Right lobe of liver (tissue), 4 donors: Measurements from ENCODE around the gene DYSF.

Source experiments
- POLR2A ChIP-seq: fragments of 450-650 bp; IDR thresholded peaks from one replicate; pipeline ENCODE4 v1.6.1; 2017; ENCODE audit warnings: antibody characterized with exemption, mild to moderate bottlenecking
- TF ChIP-seq, protein P1 (sequence below), 4 donors: fragments of 200-600 bp in 3 of 4; fragments of 450-650 bp in 1 of 4; IDR thresholded peaks; one replicate each; pipeline versions ENCODE4 v1.5.1 to v1.8.0; 2016 to 2022; ENCODE audit warnings: antibody characterized with exemption in 4 of 4, mild to moderate bottlenecking in 2 of 4
- donor health status: DM: no; HTN: no; CAD: no.
- donor health status: DM: no; HTN: no; CAD: no.
- donor health status: DM: no; HTN: yes; CAD: no.

DNA sequence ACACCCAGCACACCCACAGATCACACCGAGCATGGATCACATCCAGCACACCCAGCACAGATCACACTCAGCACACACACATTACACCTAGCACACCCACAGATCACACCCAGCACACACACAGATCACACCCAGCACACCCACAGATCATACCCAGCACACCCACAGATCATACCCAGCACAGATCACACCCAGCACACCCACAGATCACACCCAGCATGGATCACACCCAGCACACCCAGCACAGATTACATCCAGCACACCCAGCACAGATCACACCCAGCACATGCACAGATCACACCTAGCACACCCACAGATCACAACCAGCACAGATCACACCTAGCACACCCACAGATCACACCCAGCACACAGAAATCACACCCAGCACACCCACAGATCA lies 118.6 kb downstream of the DYSF start:
- TF ChIP-seq, protein P1, sequence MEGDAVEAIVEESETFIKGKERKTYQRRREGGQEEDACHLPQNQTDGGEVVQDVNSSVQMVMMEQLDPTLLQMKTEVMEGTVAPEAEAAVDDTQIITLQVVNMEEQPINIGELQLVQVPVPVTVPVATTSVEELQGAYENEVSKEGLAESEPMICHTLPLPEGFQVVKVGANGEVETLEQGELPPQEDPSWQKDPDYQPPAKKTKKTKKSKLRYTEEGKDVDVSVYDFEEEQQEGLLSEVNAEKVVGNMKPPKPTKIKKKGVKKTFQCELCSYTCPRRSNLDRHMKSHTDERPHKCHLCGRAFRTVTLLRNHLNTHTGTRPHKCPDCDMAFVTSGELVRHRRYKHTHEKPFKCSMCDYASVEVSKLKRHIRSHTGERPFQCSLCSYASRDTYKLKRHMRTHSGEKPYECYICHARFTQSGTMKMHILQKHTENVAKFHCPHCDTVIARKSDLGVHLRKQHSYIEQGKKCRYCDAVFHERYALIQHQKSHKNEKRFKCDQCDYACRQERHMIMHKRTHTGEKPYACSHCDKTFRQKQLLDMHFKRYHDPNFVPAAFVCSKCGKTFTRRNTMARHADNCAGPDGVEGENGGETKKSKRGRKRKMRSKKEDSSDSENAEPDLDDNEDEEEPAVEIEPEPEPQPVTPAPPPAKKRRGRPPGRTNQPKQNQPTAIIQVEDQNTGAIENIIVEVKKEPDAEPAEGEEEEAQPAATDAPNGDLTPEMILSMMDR (IDR thresholded peaks at IDR 0.05) = no peak
- no peak for TF ChIP-seq POLR2A
